ENCODE results near the gene WWOX. TPM values are rescaled to one million over a fixed set of nuclear protein-coding genes. Genes with fewer than 3 reads are reported as not detected.

The WWOX gene
- polyA plus RNA-seq, 1 donor from 2014 or later = 25.6 TPM

DNA sequence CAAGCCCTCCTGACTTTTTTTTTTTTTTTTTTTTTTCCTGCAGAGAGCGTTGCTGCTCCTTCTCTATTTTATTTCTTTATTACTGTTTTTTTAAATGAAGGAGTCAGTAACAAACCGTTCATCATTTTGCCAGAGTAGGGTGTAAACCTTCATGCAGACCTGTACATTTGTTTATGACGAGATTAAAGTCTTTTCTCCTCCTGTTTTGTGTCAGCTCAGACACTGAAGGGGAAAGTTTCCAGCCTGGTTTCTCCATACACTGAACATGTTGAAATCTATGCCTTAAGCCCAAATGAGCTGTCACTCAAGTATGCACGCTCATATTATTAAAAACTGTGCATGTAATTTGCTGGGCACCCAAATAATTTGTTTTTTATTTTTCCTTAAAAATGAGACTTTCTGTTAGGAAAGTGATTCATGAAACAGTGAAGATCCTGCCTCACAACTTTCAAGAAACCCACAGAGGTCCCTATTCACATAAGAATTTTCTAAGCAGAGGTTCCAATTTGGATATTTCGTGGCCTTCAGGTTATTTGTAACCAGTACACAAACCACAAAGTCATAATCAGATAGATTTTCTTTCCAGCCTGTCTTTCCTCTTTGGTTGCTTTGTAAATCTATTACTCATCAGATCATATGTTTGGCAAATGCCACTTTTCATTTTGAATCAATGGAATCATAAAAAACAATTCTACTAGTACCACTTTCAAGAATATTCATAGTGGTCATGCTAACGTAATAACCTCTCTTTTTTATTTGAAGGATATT lies 800.8 kb downstream of the WWOX start:
- no peak overlapping the region for H3K4me2 ChIP-seq (ENCODE audit: low read length)
- no peaks in the 10 kb centered on the region for H3K9me3 ChIP-seq (ENCODE audit: low read length)
- no peaks in the 10 kb centered on the region for H4K20me1 ChIP-seq (ENCODE audit: insufficient read depth)
- H3K36me3 ChIP-seq (ENCODE audit: insufficient read depth, low read length) = no peaks in the 10 kb centered on the region
- no peaks in the 10 kb centered on the region for H3K9me2 ChIP-seq (ENCODE audit: insufficient read depth, low read length)
- no peaks in the 10 kb centered on the region for H3K27me3 ChIP-seq (ENCODE audit: insufficient read depth, low read depth, low read length)
- no peak overlapping the region for H3K27ac ChIP-seq (ENCODE audit: low read length)
- no peaks in the 10 kb centered on the region for H3F3A ChIP-seq (ENCODE audit: insufficient read depth, low read length, poor library complexity, severe bottlenecking)
- no peak overlapping the region for H3K4me3 ChIP-seq (ENCODE audit: low read length)
- no peaks in the 10 kb centered on the region for H3K79me2 ChIP-seq (replicated peaks; ENCODE audit: insufficient read depth, low read length)
- H3K9ac ChIP-seq (ENCODE audit: low read length) = no peak overlapping the region
- TF ChIP-seq RAD21 (conservative IDR thresholded peaks at IDR 0.05) (no peak), EZH2 (IDR thresholded peaks at IDR 0.05; ENCODE audit: borderline replicate concordance, insufficient read depth, low read length, poor library complexity, severe bottlenecking) (no peak), MXI1 (conservative IDR thresholded peaks at IDR 0.05; ENCODE audit: poor library complexity, severe bottlenecking) (no peak), POLR2AphosphoS5 (IDR thresholded peaks at IDR 0.05) (no peak), TAF1 (IDR thresholded peaks at IDR 0.05; ENCODE audit: low read depth) (no peak), SMC3 (conservative IDR thresholded peaks at IDR 0.05; ENCODE audit: poor library complexity) (no peak), EP300 (conservative IDR thresholded peaks at IDR 0.05; ENCODE audit: poor library complexity, severe bottlenecking) (no peak)
- TF ChIP-seq, protein P1, sequence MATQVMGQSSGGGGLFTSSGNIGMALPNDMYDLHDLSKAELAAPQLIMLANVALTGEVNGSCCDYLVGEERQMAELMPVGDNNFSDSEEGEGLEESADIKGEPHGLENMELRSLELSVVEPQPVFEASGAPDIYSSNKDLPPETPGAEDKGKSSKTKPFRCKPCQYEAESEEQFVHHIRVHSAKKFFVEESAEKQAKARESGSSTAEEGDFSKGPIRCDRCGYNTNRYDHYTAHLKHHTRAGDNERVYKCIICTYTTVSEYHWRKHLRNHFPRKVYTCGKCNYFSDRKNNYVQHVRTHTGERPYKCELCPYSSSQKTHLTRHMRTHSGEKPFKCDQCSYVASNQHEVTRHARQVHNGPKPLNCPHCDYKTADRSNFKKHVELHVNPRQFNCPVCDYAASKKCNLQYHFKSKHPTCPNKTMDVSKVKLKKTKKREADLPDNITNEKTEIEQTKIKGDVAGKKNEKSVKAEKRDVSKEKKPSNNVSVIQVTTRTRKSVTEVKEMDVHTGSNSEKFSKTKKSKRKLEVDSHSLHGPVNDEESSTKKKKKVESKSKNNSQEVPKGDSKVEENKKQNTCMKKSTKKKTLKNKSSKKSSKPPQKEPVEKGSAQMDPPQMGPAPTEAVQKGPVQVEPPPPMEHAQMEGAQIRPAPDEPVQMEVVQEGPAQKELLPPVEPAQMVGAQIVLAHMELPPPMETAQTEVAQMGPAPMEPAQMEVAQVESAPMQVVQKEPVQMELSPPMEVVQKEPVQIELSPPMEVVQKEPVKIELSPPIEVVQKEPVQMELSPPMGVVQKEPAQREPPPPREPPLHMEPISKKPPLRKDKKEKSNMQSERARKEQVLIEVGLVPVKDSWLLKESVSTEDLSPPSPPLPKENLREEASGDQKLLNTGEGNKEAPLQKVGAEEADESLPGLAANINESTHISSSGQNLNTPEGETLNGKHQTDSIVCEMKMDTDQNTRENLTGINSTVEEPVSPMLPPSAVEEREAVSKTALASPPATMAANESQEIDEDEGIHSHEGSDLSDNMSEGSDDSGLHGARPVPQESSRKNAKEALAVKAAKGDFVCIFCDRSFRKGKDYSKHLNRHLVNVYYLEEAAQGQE (IDR thresholded peaks at IDR 0.05; ENCODE audit: borderline replicate concordance) = no peak
- TF ChIP-seq, protein P2, sequence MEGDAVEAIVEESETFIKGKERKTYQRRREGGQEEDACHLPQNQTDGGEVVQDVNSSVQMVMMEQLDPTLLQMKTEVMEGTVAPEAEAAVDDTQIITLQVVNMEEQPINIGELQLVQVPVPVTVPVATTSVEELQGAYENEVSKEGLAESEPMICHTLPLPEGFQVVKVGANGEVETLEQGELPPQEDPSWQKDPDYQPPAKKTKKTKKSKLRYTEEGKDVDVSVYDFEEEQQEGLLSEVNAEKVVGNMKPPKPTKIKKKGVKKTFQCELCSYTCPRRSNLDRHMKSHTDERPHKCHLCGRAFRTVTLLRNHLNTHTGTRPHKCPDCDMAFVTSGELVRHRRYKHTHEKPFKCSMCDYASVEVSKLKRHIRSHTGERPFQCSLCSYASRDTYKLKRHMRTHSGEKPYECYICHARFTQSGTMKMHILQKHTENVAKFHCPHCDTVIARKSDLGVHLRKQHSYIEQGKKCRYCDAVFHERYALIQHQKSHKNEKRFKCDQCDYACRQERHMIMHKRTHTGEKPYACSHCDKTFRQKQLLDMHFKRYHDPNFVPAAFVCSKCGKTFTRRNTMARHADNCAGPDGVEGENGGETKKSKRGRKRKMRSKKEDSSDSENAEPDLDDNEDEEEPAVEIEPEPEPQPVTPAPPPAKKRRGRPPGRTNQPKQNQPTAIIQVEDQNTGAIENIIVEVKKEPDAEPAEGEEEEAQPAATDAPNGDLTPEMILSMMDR (IDR thresholded peaks at IDR 0.05; ENCODE audit: poor library complexity, severe bottlenecking) = no peak
- no peak overlapping the region for H2AFZ ChIP-seq (ENCODE audit: low read depth, low read length)

DNA sequence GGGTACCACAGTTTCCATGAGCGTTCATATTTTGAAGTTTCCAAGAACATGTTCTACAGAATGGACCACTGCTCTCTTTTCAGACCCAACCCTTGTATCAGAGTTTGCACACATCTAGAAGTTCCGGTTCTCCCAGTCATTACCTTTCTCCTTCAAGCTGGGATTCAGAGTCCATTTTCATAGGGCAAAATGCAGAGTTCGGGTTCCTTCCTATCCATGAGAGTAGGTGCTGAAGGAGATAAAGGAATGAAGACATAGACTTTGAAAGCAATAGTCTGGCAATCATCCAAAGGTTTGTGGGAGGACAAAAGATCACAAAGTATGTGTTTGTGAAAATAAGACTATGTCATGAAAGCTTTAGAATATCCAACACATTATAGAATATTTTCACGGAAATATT lies 801.5 kb downstream of the WWOX start:
- Histone ChIP-seq H3K36me3 (ENCODE audit: insufficient read depth, low read length) (no peaks in the 10 kb centered on the region), H3F3A (ENCODE audit: insufficient read depth, low read length, poor library complexity, severe bottlenecking) (no peaks in the 10 kb centered on the region), H3K27ac (ENCODE audit: low read length) (no peak overlapping the region), H4K20me1 (ENCODE audit: insufficient read depth) (no peaks in the 10 kb centered on the region), H3K4me3 (ENCODE audit: low read length) (no peak overlapping the region), H3K9me3 (ENCODE audit: low read length) (no peaks in the 10 kb centered on the region), H3K4me2 (ENCODE audit: low read length) (no peak overlapping the region), H3K79me2 (replicated peaks; ENCODE audit: insufficient read depth, low read length) (no peaks in the 10 kb centered on the region), H3K9me2 (ENCODE audit: insufficient read depth, low read length) (no peaks in the 10 kb centered on the region), H2AFZ (ENCODE audit: low read depth, low read length) (no peak overlapping the region), H3K9ac (ENCODE audit: low read length) (no peak overlapping the region), H3K27me3 (ENCODE audit: insufficient read depth, low read depth, low read length) (no peaks in the 10 kb centered on the region)
- TF ChIP-seq, protein P2 (IDR thresholded peaks at IDR 0.05; ENCODE audit: poor library complexity, severe bottlenecking) = no peak
- no peak for TF ChIP-seq POLR2AphosphoS5 (IDR thresholded peaks at IDR 0.05)
- no peak for TF ChIP-seq EZH2 (IDR thresholded peaks at IDR 0.05; ENCODE audit: borderline replicate concordance, insufficient read depth, low read length, poor library complexity, severe bottlenecking)
- TF ChIP-seq MXI1 (conservative IDR thresholded peaks at IDR 0.05; ENCODE audit: poor library complexity, severe bottlenecking) = no peak
- TF ChIP-seq SMC3 (conservative IDR thresholded peaks at IDR 0.05; ENCODE audit: poor library complexity) = no peak
- TF ChIP-seq TAF1 (IDR thresholded peaks at IDR 0.05; ENCODE audit: low read depth) = no peak
- TF ChIP-seq EP300 (conservative IDR thresholded peaks at IDR 0.05; ENCODE audit: poor library complexity, severe bottlenecking) = no peak
- no peak for TF ChIP-seq RAD21 (conservative IDR thresholded peaks at IDR 0.05)
- TF ChIP-seq, protein P1 (IDR thresholded peaks at IDR 0.05; ENCODE audit: borderline replicate concordance) = no peak

Data from neural cell (in vitro differentiated cells).